Erythroblast (primary cell): ENCODE data around the gene CHST9.

Experiments used
- GATA1 ChIP-seq: IDR thresholded peaks from 2 replicates; pipeline ENCODE4 v1.6.1; 2011; ENCODE audit warnings: low read depth, mild to moderate bottlenecking, control low read depth, low read length, moderate library complexity
- POLR2A ChIP-seq: IDR thresholded peaks from 2 replicates; pipeline ENCODE4 v1.6.1; 2011; ENCODE audit warnings: mild to moderate bottlenecking, low read length

DNA sequence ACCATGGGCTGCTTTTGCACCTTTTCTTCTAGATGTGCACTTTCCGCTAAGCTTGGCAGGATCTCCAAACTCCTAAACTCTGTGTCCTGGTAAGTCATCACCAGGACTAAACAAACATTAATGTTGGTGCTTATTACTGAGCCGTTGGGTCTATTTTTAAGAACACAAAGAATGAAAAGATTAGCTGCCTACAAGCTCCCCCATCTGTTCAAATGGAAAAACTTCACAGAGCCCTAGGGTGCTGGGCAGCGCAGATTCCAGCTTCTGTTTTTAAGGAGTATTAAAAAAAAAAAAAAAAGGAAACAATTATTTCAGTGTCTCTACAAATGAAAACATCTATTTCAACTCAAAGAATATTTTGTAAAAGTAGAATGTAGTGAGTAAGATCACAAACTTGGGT, 221.8 kb downstream of the CHST9 start:
- TF ChIP-seq GATA1, result no peak
- TF ChIP-seq POLR2A, result no peak
